Measurements from ENCODE around the gene CD80.

CD80 gene

GRCh38 chr3:119492128-119492527 lies 67.3 kb downstream of the CD80 start:
- DNase-seq: no peak

GRCh38 chr3:119490153-119490552 lies 69.3 kb downstream of the CD80 start:
- no peak for DNase-seq

GRCh38 chr3:119485563-119485962 lies 73.9 kb downstream of the CD80 start:
- DNase-seq: no peak

- DNase-seq: no peak
Measured at GRCh38 chr3:119483101-119483500, 76.3 kb downstream of the CD80 start.

GRCh38 chr3:119481079-119481478 lies 78.3 kb downstream of the CD80 start:
- no peak for DNase-seq
